Measurements from ENCODE around the gene MVD. TPM values are rescaled to one million over a fixed set of nuclear protein-coding genes. Genes with fewer than 3 reads are reported as not detected.

The MVD gene
- total RNA-seq, 1 experiment from 2014 or later: 38.3 TPM

DNA sequence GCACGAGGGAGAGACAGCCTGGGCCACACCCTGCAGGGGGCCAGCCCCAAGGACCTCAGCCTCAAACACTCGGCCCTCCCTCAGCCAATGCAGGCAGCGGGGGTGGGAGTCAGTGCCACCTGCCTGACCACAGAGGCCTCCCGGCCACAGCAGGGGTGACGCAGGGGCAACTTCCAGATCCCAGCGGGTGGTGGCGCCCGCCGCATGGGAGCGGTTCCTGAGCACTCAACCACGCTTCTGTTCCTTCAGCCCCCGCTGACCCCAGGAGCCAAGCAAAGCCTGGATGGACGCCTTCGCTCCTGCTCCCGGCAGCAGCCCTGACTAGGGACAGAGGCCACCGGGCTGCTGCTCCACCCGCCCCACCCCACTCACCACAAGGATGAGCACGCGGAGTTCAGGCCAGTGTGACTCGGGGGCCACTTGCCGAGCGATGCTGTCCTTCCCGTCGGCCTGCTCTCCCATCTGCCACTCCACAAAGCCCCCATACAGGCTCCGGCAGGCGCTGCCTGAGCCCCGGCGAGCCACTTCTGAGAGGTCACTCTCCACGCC lies 7.1 kb downstream of the MVD start:
- Histone ChIP-seq H3K27ac (ENCODE audit: low read length) (no peak overlapping the region), H3K36me3 (ENCODE audit: low read depth, low read length) (no peaks in the 10 kb centered on the region), H3K4me1 (ENCODE audit: insufficient read depth, low read length) (no peaks in the 10 kb centered on the region), H3K9ac (ENCODE audit: low read length) (no peak overlapping the region), H4K20me1 (ENCODE audit: low read length) (no peaks in the 10 kb centered on the region), H3K4me2 (ENCODE audit: low read length) (no peak overlapping the region), H3K9me2 (replicated peaks; ENCODE audit: low read length) (no peaks in the 10 kb centered on the region), H3K4me3 (ENCODE audit: low read length) (no peak overlapping the region), H3K27me3 (ENCODE audit: low read length) (no peaks in the 10 kb centered on the region), H2AFZ (ENCODE audit: low read length) (no peak overlapping the region), H3K79me2 (ENCODE audit: low read length) (no peaks in the 10 kb centered on the region), H3F3A (ENCODE audit: low read length, unreplicated experiment) (no peaks in the 10 kb centered on the region), H3K9me3 (ENCODE audit: low read length) (no peaks in the 10 kb centered on the region)
- POLR2A ChIA-PET (ENCODE audit: unreplicated experiment): no interaction called here
- no peak for TF ChIP-seq EZH2 (IDR thresholded peaks at IDR 0.05; ENCODE audit: low read length, unreplicated experiment)
- no peak for TF ChIP-seq EZH2phosphoT487 (IDR thresholded peaks at IDR 0.05; ENCODE audit: borderline replicate concordance, low read length)
- TF ChIP-seq, protein P1, sequence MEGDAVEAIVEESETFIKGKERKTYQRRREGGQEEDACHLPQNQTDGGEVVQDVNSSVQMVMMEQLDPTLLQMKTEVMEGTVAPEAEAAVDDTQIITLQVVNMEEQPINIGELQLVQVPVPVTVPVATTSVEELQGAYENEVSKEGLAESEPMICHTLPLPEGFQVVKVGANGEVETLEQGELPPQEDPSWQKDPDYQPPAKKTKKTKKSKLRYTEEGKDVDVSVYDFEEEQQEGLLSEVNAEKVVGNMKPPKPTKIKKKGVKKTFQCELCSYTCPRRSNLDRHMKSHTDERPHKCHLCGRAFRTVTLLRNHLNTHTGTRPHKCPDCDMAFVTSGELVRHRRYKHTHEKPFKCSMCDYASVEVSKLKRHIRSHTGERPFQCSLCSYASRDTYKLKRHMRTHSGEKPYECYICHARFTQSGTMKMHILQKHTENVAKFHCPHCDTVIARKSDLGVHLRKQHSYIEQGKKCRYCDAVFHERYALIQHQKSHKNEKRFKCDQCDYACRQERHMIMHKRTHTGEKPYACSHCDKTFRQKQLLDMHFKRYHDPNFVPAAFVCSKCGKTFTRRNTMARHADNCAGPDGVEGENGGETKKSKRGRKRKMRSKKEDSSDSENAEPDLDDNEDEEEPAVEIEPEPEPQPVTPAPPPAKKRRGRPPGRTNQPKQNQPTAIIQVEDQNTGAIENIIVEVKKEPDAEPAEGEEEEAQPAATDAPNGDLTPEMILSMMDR (conservative IDR thresholded peaks at IDR 0.05; ENCODE audit: low read depth, low read length): no peak
- CTCF ChIA-PET: interaction anchor here (0.6 kb wide), 1 partner anchor 58 kb away, joined by 3 read pairs; no protein-coding TSS in a partner anchor
- intact Hi-C loops (cut with micrococcal nuclease): no loop called here
- BruUV-seq (replicated peaks): no TSS peak
- ATAC-seq (no peak), DNase-seq (no peak)

DNA sequence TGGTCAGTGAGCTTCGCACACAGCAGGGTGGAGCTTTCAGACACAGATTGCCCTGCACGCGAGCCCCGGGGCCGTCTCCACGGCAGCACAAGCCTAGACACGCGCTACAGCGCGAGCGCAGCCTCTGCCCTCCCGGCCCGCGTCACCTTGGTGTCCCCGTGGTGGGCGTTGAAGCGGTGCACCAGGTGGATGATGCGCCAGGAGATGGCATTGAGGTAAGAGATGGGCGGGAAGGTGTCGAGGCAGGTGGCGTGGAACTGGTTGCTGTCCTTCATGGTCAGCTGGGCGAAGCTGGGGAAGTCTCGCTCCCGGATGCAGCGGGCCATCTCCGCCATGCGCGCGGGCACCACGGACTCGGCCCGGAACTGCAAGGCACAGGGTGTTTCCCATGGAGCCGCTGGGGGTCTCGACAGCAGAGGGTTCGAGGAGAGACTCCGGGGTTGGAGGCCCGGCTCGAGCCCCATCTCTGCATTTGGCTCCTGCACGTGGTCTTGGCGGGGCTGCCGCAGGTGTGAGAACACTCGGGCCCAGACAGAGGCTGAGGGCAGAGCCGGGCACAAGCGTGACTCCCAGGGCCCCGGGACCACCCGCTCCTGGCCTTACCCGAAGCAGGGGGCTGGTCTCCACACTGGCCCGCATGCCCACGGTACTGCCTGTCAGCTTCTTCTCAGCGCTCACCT lies 7.7 kb downstream of the MVD start:
- H3K9me3 ChIP-seq (ENCODE audit: low read length): no peaks in the 10 kb centered on the region
- H4K20me1 ChIP-seq (ENCODE audit: low read length): no peaks in the 10 kb centered on the region
- DNase-seq (no peak), ATAC-seq (no peak)
- H3F3A ChIP-seq (ENCODE audit: low read length, unreplicated experiment): no peaks in the 10 kb centered on the region
- TF ChIP-seq EZH2 (IDR thresholded peaks at IDR 0.05; ENCODE audit: low read length, unreplicated experiment) (no peak), EZH2phosphoT487 (IDR thresholded peaks at IDR 0.05; ENCODE audit: borderline replicate concordance, low read length) (no peak)
- TF ChIP-seq, protein P1 (conservative IDR thresholded peaks at IDR 0.05; ENCODE audit: low read depth, low read length): no peak
- no peak overlapping the region for H3K4me2 ChIP-seq (ENCODE audit: low read length)
- H3K9ac ChIP-seq (ENCODE audit: low read length): no peak overlapping the region
- H3K4me1 ChIP-seq (ENCODE audit: insufficient read depth, low read length): no peaks in the 10 kb centered on the region
- H3K27me3 ChIP-seq (ENCODE audit: low read length): no peaks in the 10 kb centered on the region
- intact Hi-C loops (cut with micrococcal nuclease): no loop called here
- no peaks in the 10 kb centered on the region for H3K36me3 ChIP-seq (ENCODE audit: low read depth, low read length)
- CTCF ChIA-PET: interaction anchor here (0.6 kb wide), 1 partner anchor 57 kb away, joined by 3 read pairs; no protein-coding TSS in a partner anchor
- H3K79me2 ChIP-seq (ENCODE audit: low read length): no peaks in the 10 kb centered on the region
- POLR2A ChIA-PET (ENCODE audit: unreplicated experiment): no interaction called here
- no peak overlapping the region for H2AFZ ChIP-seq (ENCODE audit: low read length)
- H3K9me2 ChIP-seq (replicated peaks; ENCODE audit: low read length): no peaks in the 10 kb centered on the region
- no TSS peak for BruUV-seq (replicated peaks)
- H3K27ac ChIP-seq (ENCODE audit: low read length): no peak overlapping the region
- no peak overlapping the region for H3K4me3 ChIP-seq (ENCODE audit: low read length)

DNA sequence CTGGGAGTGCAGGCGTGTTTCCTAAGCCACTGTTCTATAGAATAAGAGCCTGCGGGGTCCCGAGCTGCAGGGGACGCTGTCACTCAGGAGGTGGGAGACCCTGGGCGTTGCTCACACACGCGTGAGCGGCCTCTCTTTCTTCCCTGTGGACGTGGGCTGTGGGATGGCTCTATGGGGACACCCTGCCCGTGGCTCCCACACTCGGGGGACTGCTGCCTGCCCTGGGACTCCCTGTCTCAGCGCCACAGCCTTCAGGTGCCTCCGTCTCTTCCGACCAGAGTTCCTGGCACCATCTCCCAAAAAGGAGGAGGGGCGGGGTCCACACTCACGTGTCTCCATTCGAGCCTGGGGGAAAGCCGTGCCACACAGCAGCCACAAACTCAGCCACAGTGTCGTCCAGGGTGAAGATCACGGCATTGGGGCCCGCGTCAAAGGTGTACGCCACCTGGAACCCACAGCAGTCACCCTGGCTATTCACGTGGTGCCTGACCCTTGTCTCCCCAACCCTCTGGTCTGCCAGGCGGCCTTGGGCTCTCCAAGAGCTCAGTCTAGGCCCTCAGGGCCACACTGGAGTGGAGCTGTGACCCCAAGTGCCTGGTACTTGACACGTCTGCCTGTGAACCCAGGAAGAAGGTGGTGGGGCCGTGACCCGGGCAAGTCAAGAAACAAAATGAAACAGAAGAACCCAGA lies 8.4 kb downstream of the MVD start:
- no peaks in the 10 kb centered on the region for H3K9me2 ChIP-seq (replicated peaks; ENCODE audit: low read length)
- intact Hi-C loops (cut with micrococcal nuclease): no loop called here
- H2AFZ ChIP-seq (ENCODE audit: low read length): no peak overlapping the region
- TF ChIP-seq, protein P1 (conservative IDR thresholded peaks at IDR 0.05; ENCODE audit: low read depth, low read length): no peak
- TF ChIP-seq EZH2phosphoT487 (IDR thresholded peaks at IDR 0.05; ENCODE audit: borderline replicate concordance, low read length): no peak
- no peak for TF ChIP-seq EZH2 (IDR thresholded peaks at IDR 0.05; ENCODE audit: low read length, unreplicated experiment)
- H3K27me3 ChIP-seq (ENCODE audit: low read length): no peaks in the 10 kb centered on the region
- no TSS peak for BruUV-seq (replicated peaks)
- no peaks in the 10 kb centered on the region for H3F3A ChIP-seq (ENCODE audit: low read length, unreplicated experiment)
- ATAC-seq: no peak
- H3K79me2 ChIP-seq (ENCODE audit: low read length): no peaks in the 10 kb centered on the region
- no peak for DNase-seq
- no peak overlapping the region for H3K4me2 ChIP-seq (ENCODE audit: low read length)
- no peak overlapping the region for H3K9ac ChIP-seq (ENCODE audit: low read length)
- no peaks in the 10 kb centered on the region for H3K4me1 ChIP-seq (ENCODE audit: insufficient read depth, low read length)
- ChIA-PET CTCF (no interaction called here), POLR2A (ENCODE audit: unreplicated experiment) (no interaction called here)
- H3K36me3 ChIP-seq (ENCODE audit: low read depth, low read length): no peaks in the 10 kb centered on the region
- H4K20me1 ChIP-seq (ENCODE audit: low read length): no peaks in the 10 kb centered on the region
- H3K4me3 ChIP-seq (ENCODE audit: low read length): no peak overlapping the region
- H3K9me3 ChIP-seq (ENCODE audit: low read length): no peaks in the 10 kb centered on the region
- no peak overlapping the region for H3K27ac ChIP-seq (ENCODE audit: low read length)
